Right atrium auricular region (tissue), 2 donors: ENCODE results near the gene GRM4. TPM values are rescaled to one million over a fixed set of nuclear protein-coding genes. Genes with fewer than 3 reads are reported as not detected.

Source experiments
- DNase-seq: peaks from one replicate; pipeline ENCODE4 v3.0.0-alpha.2; 2019; ENCODE audit warnings: low spot score
- H3K27ac ChIP-seq, 2 donors: fragments of 200-600 bp; sonication (generic); 1 replicate in 1 of 2; 2 replicates in 1 of 2; pipeline ENCODE4 v1.5.1; 2016 to 2019
- H3K27me3 ChIP-seq, 2 donors: fragments of 200-600 bp; sonication (generic); one replicate each; pipeline versions ENCODE4 v1.5.1 to v1.6.0; 2017 to 2019
- H3K36me3 ChIP-seq: fragments of 200-600 bp; sonication (generic); one replicate; pipeline ENCODE4 v1.5.1; 2016
- H3K4me1 ChIP-seq, 2 donors: fragments of 200-600 bp; sonication (generic); one replicate each; pipeline versions ENCODE4 v1.5.1 to v1.6.0; 2017 to 2019
- H3K4me3 ChIP-seq, 2 donors: fragments of 200-600 bp; sonication (generic); 1 replicate in 1 of 2; 2 replicates in 1 of 2; pipeline ENCODE4 v1.5.1; 2017 to 2019; ENCODE audit warnings: mild to moderate bottlenecking in 1 of 2, moderate library complexity in 1 of 2
- H3K9me3 ChIP-seq, 2 donors: fragments of 200-600 bp; sonication (generic); one replicate each; pipeline ENCODE4 v1.5.1; 2019
- CTCF ChIP-seq, 2 donors: fragments of 200-600 bp; sonication (generic); IDR thresholded peaks; one replicate each; pipeline ENCODE4 v1.5.1; 2019; ENCODE audit warnings: antibody characterized with exemption in 2 of 2
- total RNA-seq, 2 donors: library from RNA; depleted of rRNA; stranded (reverse); fragments of >200 nt; gene quantifications; one replicate each; pipeline ENCODE4 v1.1.0, GENCODE V29; 2016

Gene GRM4
- total RNA-seq, 2 donors from 2014 or later: not detected

GRCh38 chr6:34161857-34162515 is 16.1 kb upstream of the GRM4 start:
- no peak overlapping the region for H3K4me3 ChIP-seq
- no peak for TF ChIP-seq CTCF (IDR thresholded peaks at IDR 0.05)
- H3K9me3 ChIP-seq: peaks cover 0 to 20% of the 10 kb centered on the region in 2 donors
- H3K36me3 ChIP-seq: no peaks in the 10 kb centered on the region
- no peak overlapping the region for H3K27ac ChIP-seq
- H3K27me3 ChIP-seq: no peaks in the 10 kb centered on the region
- H3K4me1 ChIP-seq: no peaks in the 10 kb centered on the region
- DNase-seq: no peak

- peaks cover 0 to 20% of the 10 kb centered on the region in 2 donors for H3K9me3 ChIP-seq
These were observed 14.0 kb upstream of the GRM4 start for GRCh38 chr6:34159844-34160243.

GRCh38 chr6:34158876-34159275 is 13.0 kb upstream of the GRM4 start:
- H3K9me3 ChIP-seq: peaks cover 0 to 20% of the 10 kb centered on the region in 2 donors
- DNase-seq: no peak
- H3K36me3 ChIP-seq: no peaks in the 10 kb centered on the region
- TF ChIP-seq CTCF (IDR thresholded peaks at IDR 0.05): no peak
- H3K4me3 ChIP-seq: no peak overlapping the region
- H3K4me1 ChIP-seq: peaks cover 0 to 9% of the 10 kb centered on the region in 2 donors
- peaks cover 0 to 4% of the 10 kb centered on the region in 2 donors for H3K27me3 ChIP-seq
- H3K27ac ChIP-seq: no peak overlapping the region

More at GRCh38 chr6:34159844-34160243, 14.0 kb upstream of the GRM4 start:
- TF ChIP-seq CTCF (IDR thresholded peaks at IDR 0.05): no peak
- H3K27me3 ChIP-seq: no peaks in the 10 kb centered on the region
- DNase-seq: no peak
- no peak overlapping the region for H3K27ac ChIP-seq
- no peaks in the 10 kb centered on the region for H3K36me3 ChIP-seq
- H3K4me3 ChIP-seq: no peak overlapping the region
- H3K4me1 ChIP-seq: peaks cover 0 to 2% of the 10 kb centered on the region in 2 donors

- no peak overlapping the region for H3K27ac ChIP-seq
- H3K27me3 ChIP-seq: peaks cover 0 to 5% of the 10 kb centered on the region in 2 donors
- no peaks in the 10 kb centered on the region for H3K36me3 ChIP-seq
- H3K9me3 ChIP-seq: peaks cover 0 to 20% of the 10 kb centered on the region in 2 donors
- TF ChIP-seq CTCF (IDR thresholded peaks at IDR 0.05): no peak
- peaks cover 0 to 9% of the 10 kb centered on the region in 2 donors for H3K4me1 ChIP-seq
- H3K4me3 ChIP-seq: no peak overlapping the region
- no peak for DNase-seq
These were observed 12.0 kb upstream of the GRM4 start for GRCh38 chr6:34157851-34158250.

- no peak for TF ChIP-seq CTCF (IDR thresholded peaks at IDR 0.05)
- Histone ChIP-seq H3K27me3 (peaks cover 0 to 5% of the 10 kb centered on the region in 2 donors), H3K27ac (no peak overlapping the region), H3K36me3 (no peaks in the 10 kb centered on the region), H3K4me1 (peaks cover 0 to 9% of the 10 kb centered on the region in 2 donors), H3K9me3 (peaks cover 0 to 20% of the 10 kb centered on the region in 2 donors), H3K4me3 (no peak overlapping the region)
- DNase-seq: no peak
These were observed 11.4 kb upstream of the GRM4 start for GRCh38 chr6:34157236-34157830.
